Right atrium auricular region (tissue), 2 donors: ENCODE data around the gene FAM78B. TPM values are rescaled to one million over a fixed set of nuclear protein-coding genes. Genes with fewer than 3 reads are reported as not detected.

Experiments used
- DNase-seq: peaks from one replicate; pipeline ENCODE4 v3.0.0-alpha.2; 2019; ENCODE audit warnings: low spot score
- H3K27ac ChIP-seq, 2 donors: fragments of 200-600 bp; sonication (generic); 1 replicate in 1 of 2; 2 replicates in 1 of 2; pipeline ENCODE4 v1.5.1; 2016 to 2019
- H3K27me3 ChIP-seq, 2 donors: fragments of 200-600 bp; sonication (generic); one replicate each; pipeline versions ENCODE4 v1.5.1 to v1.6.0; 2017 to 2019
- H3K36me3 ChIP-seq: fragments of 200-600 bp; sonication (generic); one replicate; pipeline ENCODE4 v1.5.1; 2016
- H3K4me1 ChIP-seq, 2 donors: fragments of 200-600 bp; sonication (generic); one replicate each; pipeline versions ENCODE4 v1.5.1 to v1.6.0; 2017 to 2019
- H3K4me3 ChIP-seq, 2 donors: fragments of 200-600 bp; sonication (generic); 1 replicate in 1 of 2; 2 replicates in 1 of 2; pipeline ENCODE4 v1.5.1; 2017 to 2019; ENCODE audit warnings: mild to moderate bottlenecking in 1 of 2, moderate library complexity in 1 of 2
- H3K9me3 ChIP-seq, 2 donors: fragments of 200-600 bp; sonication (generic); one replicate each; pipeline ENCODE4 v1.5.1; 2019
- total RNA-seq, 2 donors: library from RNA; depleted of rRNA; stranded (reverse); fragments of >200 nt; gene quantifications; one replicate each; pipeline ENCODE4 v1.1.0, GENCODE V29; 2016
- TF ChIP-seq, protein P1 (sequence below), 2 donors: fragments of 200-600 bp; sonication (generic); IDR thresholded peaks; one replicate each; pipeline ENCODE4 v1.5.1; 2019; ENCODE audit warnings: antibody characterized with exemption in 2 of 2

Gene FAM78B
- total RNA-seq, 2 donors from 2014 or later: 1.8 to 2.9 TPM

DNA sequence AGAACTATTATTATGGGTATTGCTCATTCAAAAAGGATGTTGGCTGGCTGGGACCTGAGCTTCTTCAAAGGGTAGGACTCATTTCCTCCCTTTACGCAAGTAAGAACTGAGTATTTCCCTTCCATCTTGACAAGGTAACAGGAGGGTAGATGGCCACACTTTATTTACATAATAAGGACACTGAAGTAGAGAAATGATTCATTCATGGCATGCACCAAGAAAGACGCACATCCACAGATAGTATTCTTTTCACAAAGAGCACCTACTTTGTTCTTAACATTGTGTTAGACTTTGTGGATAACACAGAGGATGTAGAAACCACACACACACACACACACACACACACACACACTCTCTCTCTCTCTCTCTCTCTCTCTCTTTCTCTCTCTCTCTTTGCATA lies 82.9 kb downstream of the FAM78B start:
- Histone ChIP-seq H3K27ac (no peak overlapping the region), H3K36me3 (no peaks in the 10 kb centered on the region), H3K4me1 (peaks cover 0 to 16% of the 10 kb centered on the region in 2 donors), H3K4me3 (no peak overlapping the region), H3K9me3 (no peaks in the 10 kb centered on the region), H3K27me3 (no peaks in the 10 kb centered on the region)
- no peak for DNase-seq
- TF ChIP-seq, protein P1, sequence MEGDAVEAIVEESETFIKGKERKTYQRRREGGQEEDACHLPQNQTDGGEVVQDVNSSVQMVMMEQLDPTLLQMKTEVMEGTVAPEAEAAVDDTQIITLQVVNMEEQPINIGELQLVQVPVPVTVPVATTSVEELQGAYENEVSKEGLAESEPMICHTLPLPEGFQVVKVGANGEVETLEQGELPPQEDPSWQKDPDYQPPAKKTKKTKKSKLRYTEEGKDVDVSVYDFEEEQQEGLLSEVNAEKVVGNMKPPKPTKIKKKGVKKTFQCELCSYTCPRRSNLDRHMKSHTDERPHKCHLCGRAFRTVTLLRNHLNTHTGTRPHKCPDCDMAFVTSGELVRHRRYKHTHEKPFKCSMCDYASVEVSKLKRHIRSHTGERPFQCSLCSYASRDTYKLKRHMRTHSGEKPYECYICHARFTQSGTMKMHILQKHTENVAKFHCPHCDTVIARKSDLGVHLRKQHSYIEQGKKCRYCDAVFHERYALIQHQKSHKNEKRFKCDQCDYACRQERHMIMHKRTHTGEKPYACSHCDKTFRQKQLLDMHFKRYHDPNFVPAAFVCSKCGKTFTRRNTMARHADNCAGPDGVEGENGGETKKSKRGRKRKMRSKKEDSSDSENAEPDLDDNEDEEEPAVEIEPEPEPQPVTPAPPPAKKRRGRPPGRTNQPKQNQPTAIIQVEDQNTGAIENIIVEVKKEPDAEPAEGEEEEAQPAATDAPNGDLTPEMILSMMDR (IDR thresholded peaks at IDR 0.05): no peak

DNA sequence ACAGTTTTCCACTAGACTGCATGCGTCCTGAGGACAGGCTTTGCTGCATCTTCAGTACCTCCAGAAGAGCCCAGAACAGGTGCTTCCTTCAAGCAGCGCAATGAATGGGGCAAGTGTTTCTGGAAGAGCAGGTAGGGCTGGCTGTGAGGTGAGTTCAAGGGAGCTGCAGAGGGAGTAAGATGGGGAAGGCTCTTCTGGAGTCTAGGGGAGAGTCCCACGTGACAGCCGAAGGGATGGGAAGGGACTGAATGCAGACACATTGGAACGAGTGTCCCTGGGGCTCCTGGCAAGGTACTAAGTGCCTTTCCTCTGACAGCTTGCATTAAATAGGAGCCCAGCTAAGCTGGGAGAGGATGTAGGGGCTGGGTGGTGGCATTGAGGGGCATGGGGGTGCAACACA lies 84.2 kb downstream of the FAM78B start:
- Histone ChIP-seq H3K9me3 (no peaks in the 10 kb centered on the region), H3K27ac (no peak overlapping the region), H3K36me3 (no peaks in the 10 kb centered on the region), H3K27me3 (no peaks in the 10 kb centered on the region), H3K4me1 (peaks cover 0 to 16% of the 10 kb centered on the region in 2 donors), H3K4me3 (no peak overlapping the region)
- no peak for DNase-seq
- TF ChIP-seq, protein P1 (IDR thresholded peaks at IDR 0.05): no peak

DNA sequence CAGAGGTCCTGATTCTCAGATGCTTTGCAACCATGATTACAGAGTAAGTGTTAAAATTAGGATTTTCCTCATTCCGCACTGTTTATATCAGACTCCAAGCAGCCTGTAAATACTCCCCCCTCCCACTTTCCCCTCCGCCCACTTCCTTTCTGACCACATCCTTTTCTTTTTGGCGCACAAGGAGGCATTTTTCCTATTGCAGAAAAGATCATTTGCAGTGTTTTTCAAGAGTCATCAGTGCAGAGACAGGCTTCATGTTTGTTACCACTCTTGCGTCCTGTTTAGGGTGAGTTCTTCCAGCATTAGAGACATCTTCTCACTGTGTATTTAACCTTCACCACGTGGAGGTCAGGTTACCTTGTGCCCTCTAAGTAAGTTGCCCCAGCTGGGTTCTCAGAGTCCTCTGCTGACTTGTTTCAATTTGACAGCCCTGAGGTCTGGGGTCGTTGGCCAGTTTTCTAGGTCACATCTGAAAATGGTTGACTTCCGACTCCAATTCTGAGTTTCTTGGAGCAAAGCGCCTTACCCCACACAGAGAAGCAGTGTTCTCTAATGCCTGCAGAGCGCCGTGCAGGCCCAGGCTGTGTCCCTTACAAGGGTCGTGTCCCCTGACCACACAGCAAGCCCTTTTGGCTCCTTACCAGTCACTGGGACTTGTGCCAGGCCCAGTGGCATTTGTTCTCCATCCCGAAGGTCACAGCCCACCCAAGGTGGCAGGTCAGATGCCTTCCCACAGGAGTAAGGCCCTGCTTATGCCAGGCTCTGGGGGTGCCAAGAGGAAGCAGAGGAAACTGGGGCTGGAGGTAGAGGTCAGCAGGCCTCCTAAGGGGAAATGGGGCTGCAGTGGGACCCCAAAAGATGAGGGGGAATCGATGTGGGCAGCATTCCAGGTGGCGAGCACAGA lies 85.6 kb downstream of the FAM78B start:
- TF ChIP-seq, protein P1 (IDR thresholded peaks at IDR 0.05): no peak
- H3K36me3 ChIP-seq: no peaks in the 10 kb centered on the region
- no peaks in the 10 kb centered on the region for H3K9me3 ChIP-seq
- H3K27ac ChIP-seq: no peak overlapping the region
- DNase-seq: no peak
- no peaks in the 10 kb centered on the region for H3K27me3 ChIP-seq
- H3K4me3 ChIP-seq: no peak overlapping the region
- H3K4me1 ChIP-seq: peaks cover 0 to 16% of the 10 kb centered on the region in 2 donors

DNA sequence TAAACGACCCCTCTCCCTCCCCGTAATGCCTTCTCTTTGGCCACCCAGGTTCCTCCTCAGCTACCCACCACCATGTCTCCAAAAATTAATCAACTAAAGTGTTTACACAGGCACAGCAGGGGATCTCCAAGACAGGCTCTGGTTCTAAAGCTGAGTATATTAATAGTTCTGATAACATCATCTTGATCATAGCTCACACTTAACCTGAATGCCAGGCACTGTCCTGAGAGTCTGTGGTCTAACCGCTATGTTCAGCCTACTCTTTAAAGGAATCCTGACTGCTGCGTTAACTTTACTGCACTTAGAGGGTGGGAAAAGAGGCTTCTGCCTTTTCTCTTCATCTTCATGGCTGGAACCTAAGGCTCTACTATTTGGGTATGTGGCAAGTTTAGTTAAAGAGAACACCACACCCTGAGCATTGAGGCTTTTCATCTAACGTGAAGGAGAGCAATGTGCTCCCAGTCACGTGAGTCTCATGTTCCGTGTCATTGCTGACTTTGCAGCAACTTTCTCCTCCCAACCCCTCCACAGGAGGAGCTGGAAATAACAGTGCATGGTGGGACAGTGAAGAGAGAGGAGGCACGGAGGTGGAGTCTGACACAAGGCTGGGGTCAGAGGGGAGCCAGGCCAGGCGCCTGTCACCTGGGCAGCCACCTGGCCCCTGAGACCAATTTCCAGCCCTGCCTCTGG lies 86.4 kb downstream of the FAM78B start:
- Histone ChIP-seq H3K4me1 (peaks cover 0 to 16% of the 10 kb centered on the region in 2 donors), H3K27me3 (no peaks in the 10 kb centered on the region), H3K36me3 (no peaks in the 10 kb centered on the region), H3K4me3 (no peak overlapping the region), H3K9me3 (no peaks in the 10 kb centered on the region), H3K27ac (no peak overlapping the region)
- TF ChIP-seq, protein P1 (IDR thresholded peaks at IDR 0.05): no peak
- no peak for DNase-seq

DNA sequence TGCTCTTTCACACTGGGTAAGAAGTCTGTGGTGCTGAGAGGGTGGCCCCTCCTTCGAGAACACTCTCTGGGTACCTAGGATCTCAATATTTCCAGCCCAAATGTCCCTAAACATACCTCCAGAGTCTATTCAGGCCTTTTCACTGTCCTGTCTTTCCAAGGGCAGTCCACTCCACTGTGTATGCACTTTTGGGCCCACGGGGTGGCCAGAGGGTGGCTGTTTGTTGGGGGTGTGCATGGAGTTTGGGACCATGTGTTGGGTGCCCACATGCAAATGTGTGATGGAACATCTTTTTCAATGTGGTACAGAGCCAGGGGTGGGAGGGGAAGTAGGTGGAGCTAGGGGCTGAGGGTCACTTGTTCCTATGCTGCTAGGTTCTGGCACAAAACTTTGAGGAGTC lies 87.5 kb downstream of the FAM78B start:
- H3K4me1 ChIP-seq: peaks cover 0 to 16% of the 10 kb centered on the region in 2 donors
- H3K4me3 ChIP-seq: no peak overlapping the region
- no peaks in the 10 kb centered on the region for H3K9me3 ChIP-seq
- no peak for DNase-seq
- no peak overlapping the region for H3K27ac ChIP-seq
- H3K27me3 ChIP-seq: no peaks in the 10 kb centered on the region
- H3K36me3 ChIP-seq: no peaks in the 10 kb centered on the region
- TF ChIP-seq, protein P1 (IDR thresholded peaks at IDR 0.05): no peak
